Mononuclear cell (primary cell): ENCODE measurements around the gene FHIP1A. TPM values are rescaled to one million over a fixed set of nuclear protein-coding genes. Genes with fewer than 3 reads are reported as not detected.

Experiments used
- H3K27me3 ChIP-seq: 2 replicates; pipeline ENCODE4 v1.6.0; 2011; ENCODE audit warnings: low read length, control low read depth; ENCODE audit not compliant: insufficient read depth
- H3K4me1 ChIP-seq: 2 replicates; pipeline ENCODE4 v1.5.1; 2011; ENCODE audit warnings: mild to moderate bottlenecking, low read length, control low read depth; ENCODE audit not compliant: insufficient read depth
- H3K4me3 ChIP-seq: 2 replicates; pipeline ENCODE4 v1.5.1; 2011; ENCODE audit warnings: mild to moderate bottlenecking, low read length, moderate library complexity
- H3K9me3 ChIP-seq: 2 replicates; pipeline ENCODE4 v1.5.1; 2011; ENCODE audit warnings: low read depth, mild to moderate bottlenecking, control low read depth, low read length
- total RNA-seq: library from RNA; depleted of rRNA; stranded (reverse); fragments of >200 nt; gene quantifications from one replicate; pipeline ENCODE4 v1.2.3, GENCODE V29; 2012

FHIP1A gene
- total RNA-seq, 1 donor, result 2.8 TPM

GRCh38 chr4:151430740-151431457 is 21.9 kb downstream of the FHIP1A start:
- Histone ChIP-seq H3K9me3 (no peaks in the 10 kb centered on the region), H3K4me3 (no peak overlapping the region), H3K4me1 (no peaks in the 10 kb centered on the region), H3K27me3 (peaks cover 7% of the 10 kb centered on the region)

- Histone ChIP-seq H3K4me1 (no peaks in the 10 kb centered on the region), H3K9me3 (no peaks in the 10 kb centered on the region), H3K4me3 (no peak overlapping the region), H3K27me3 (peaks cover 7% of the 10 kb centered on the region)
These were observed 22.8 kb downstream of the FHIP1A start for GRCh38 chr4:151431728-151432127.

- H3K9me3 ChIP-seq, result no peaks in the 10 kb centered on the region
These were observed 23.7 kb downstream of the FHIP1A start for GRCh38 chr4:151432654-151433053.

GRCh38 chr4:151434183-151434860 is 25.3 kb downstream of the FHIP1A start:
- Histone ChIP-seq H3K4me1 (no peaks in the 10 kb centered on the region), H3K9me3 (no peaks in the 10 kb centered on the region), H3K4me3 (no peak overlapping the region), H3K27me3 (peaks cover 1% of the 10 kb centered on the region)

More at GRCh38 chr4:151432654-151433053, 23.7 kb downstream of the FHIP1A start:
- Histone ChIP-seq H3K4me3 (no peak overlapping the region), H3K4me1 (no peaks in the 10 kb centered on the region), H3K27me3 (peaks cover 7% of the 10 kb centered on the region)

GRCh38 chr4:151436093-151436518 is 27.1 kb downstream of the FHIP1A start:
- no peaks in the 10 kb centered on the region for H3K9me3 ChIP-seq
- no peaks in the 10 kb centered on the region for H3K4me1 ChIP-seq
- H3K27me3 ChIP-seq, result peaks cover 3% of the 10 kb centered on the region
- H3K4me3 ChIP-seq, result no peak overlapping the region

GRCh38 chr4:151437505-151437904 is 28.5 kb downstream of the FHIP1A start:
- no peak overlapping the region for H3K4me3 ChIP-seq
- H3K4me1 ChIP-seq, result no peaks in the 10 kb centered on the region
- no peaks in the 10 kb centered on the region for H3K9me3 ChIP-seq
- peaks cover 7% of the 10 kb centered on the region for H3K27me3 ChIP-seq

- H3K4me1 ChIP-seq, result no peaks in the 10 kb centered on the region
- H3K27me3 ChIP-seq, result peaks cover 7% of the 10 kb centered on the region
- H3K4me3 ChIP-seq, result no peak overlapping the region
- no peaks in the 10 kb centered on the region for H3K9me3 ChIP-seq
These were observed 29.2 kb downstream of the FHIP1A start for GRCh38 chr4:151438154-151438553.

GRCh38 chr4:151439320-151439719 is 30.3 kb downstream of the FHIP1A start:
- no peaks in the 10 kb centered on the region for H3K4me1 ChIP-seq
- no peaks in the 10 kb centered on the region for H3K9me3 ChIP-seq
- H3K4me3 ChIP-seq, result no peak overlapping the region
- H3K27me3 ChIP-seq, result peaks cover 10% of the 10 kb centered on the region

- Histone ChIP-seq H3K4me3 (no peak overlapping the region), H3K9me3 (no peaks in the 10 kb centered on the region), H3K27me3 (peaks cover 12% of the 10 kb centered on the region), H3K4me1 (no peaks in the 10 kb centered on the region)
These were observed 33.0 kb downstream of the FHIP1A start for GRCh38 chr4:151442002-151442401.

GRCh38 chr4:151443247-151443646 is 34.3 kb downstream of the FHIP1A start:
- Histone ChIP-seq H3K4me3 (no peak overlapping the region), H3K9me3 (no peaks in the 10 kb centered on the region), H3K4me1 (no peaks in the 10 kb centered on the region), H3K27me3 (peaks cover 12% of the 10 kb centered on the region)

- H3K9me3 ChIP-seq, result no peaks in the 10 kb centered on the region
- H3K27me3 ChIP-seq, result peaks cover 12% of the 10 kb centered on the region
- H3K4me3 ChIP-seq, result no peak overlapping the region
- H3K4me1 ChIP-seq, result no peaks in the 10 kb centered on the region
These were observed 34.8 kb downstream of the FHIP1A start for GRCh38 chr4:151443752-151444151.

GRCh38 chr4:151446208-151446607 is 37.2 kb downstream of the FHIP1A start:
- Histone ChIP-seq H3K9me3 (no peaks in the 10 kb centered on the region), H3K27me3 (peaks cover 9% of the 10 kb centered on the region), H3K4me1 (no peaks in the 10 kb centered on the region), H3K4me3 (no peak overlapping the region)

GRCh38 chr4:151454513-151454912 is 45.5 kb downstream of the FHIP1A start:
- Histone ChIP-seq H3K9me3 (no peaks in the 10 kb centered on the region), H3K4me1 (no peaks in the 10 kb centered on the region), H3K27me3 (no peaks in the 10 kb centered on the region), H3K4me3 (no peak overlapping the region)

GRCh38 chr4:151455212-151455611 is 46.2 kb downstream of the FHIP1A start:
- Histone ChIP-seq H3K9me3 (no peaks in the 10 kb centered on the region), H3K4me3 (no peak overlapping the region), H3K27me3 (no peaks in the 10 kb centered on the region), H3K4me1 (no peaks in the 10 kb centered on the region)

GRCh38 chr4:151458148-151458547 is 49.2 kb downstream of the FHIP1A start:
- Histone ChIP-seq H3K4me3 (no peak overlapping the region), H3K4me1 (no peaks in the 10 kb centered on the region), H3K9me3 (no peaks in the 10 kb centered on the region), H3K27me3 (no peaks in the 10 kb centered on the region)
